Lower leg skin (tissue), 3 donors: ENCODE results near the gene TAS1R2.

ENCODE experiments used
- POLR2A ChIP-seq, 2 donors: fragments of 450-650 bp; IDR thresholded peaks; one replicate each; pipeline ENCODE4 v1.6.1; 2016 to 2017; ENCODE audit warnings: antibody characterized with exemption in 2 of 2, mild to moderate bottlenecking in 1 of 2, moderate library complexity in 1 of 2
- TF ChIP-seq, protein P1 (sequence below), 3 donors: fragments of 450-650 bp; IDR thresholded peaks; one replicate each; pipeline ENCODE4 v1.5.1; 2016; ENCODE audit warnings: antibody characterized with exemption in 3 of 3, mild to moderate bottlenecking in 3 of 3, moderate library complexity in 2 of 3

DNA sequence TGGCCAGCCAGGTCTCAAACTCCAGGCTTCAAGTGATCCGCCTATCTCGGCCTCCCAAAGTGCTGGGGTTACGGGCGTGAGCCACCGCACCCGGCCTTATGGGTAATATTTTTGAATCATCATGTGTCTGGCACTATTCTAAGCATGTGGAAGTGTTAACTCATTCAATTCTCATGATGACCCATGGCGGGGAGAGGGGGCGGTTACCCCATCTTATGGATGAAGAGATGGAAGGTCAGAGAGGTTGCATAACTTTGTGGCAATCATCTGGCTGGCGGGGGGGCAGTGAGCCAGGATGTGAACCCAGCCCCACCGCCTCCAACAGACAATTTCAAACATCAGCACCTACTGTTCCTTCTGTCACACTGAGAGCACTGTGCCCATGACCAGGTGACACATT is 11.5 kb upstream of the TAS1R2 start:
- TF ChIP-seq, protein P1, sequence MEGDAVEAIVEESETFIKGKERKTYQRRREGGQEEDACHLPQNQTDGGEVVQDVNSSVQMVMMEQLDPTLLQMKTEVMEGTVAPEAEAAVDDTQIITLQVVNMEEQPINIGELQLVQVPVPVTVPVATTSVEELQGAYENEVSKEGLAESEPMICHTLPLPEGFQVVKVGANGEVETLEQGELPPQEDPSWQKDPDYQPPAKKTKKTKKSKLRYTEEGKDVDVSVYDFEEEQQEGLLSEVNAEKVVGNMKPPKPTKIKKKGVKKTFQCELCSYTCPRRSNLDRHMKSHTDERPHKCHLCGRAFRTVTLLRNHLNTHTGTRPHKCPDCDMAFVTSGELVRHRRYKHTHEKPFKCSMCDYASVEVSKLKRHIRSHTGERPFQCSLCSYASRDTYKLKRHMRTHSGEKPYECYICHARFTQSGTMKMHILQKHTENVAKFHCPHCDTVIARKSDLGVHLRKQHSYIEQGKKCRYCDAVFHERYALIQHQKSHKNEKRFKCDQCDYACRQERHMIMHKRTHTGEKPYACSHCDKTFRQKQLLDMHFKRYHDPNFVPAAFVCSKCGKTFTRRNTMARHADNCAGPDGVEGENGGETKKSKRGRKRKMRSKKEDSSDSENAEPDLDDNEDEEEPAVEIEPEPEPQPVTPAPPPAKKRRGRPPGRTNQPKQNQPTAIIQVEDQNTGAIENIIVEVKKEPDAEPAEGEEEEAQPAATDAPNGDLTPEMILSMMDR (IDR thresholded peaks at IDR 0.05): no peak
- TF ChIP-seq POLR2A (IDR thresholded peaks at IDR 0.05): no peak
